SU-DHL-6 (cell line): ENCODE measurements around the gene RPS19.

Experiments
- H2AFZ ChIP-seq: fragments of 200-600 bp; sonication (generic); 2 replicates; pipeline ENCODE4 v1.6.1; 2014; ENCODE audit warnings: low read depth, mild to moderate bottlenecking, moderate library complexity, mixed read lengths, antibody characterized with exemption, low read length; ENCODE audit not compliant: severe bottlenecking
- H3F3A ChIP-seq: fragments of 200-600 bp; shearing (Covaris generic); 2 replicates; pipeline ENCODE4 v1.6.0; 2016; ENCODE audit warnings: antibody characterized with exemption, mild to moderate bottlenecking; ENCODE audit not compliant: insufficient read depth
- H3K27ac ChIP-seq: fragments of 200-600 bp; sonication (generic); 2 replicates; pipeline ENCODE4 v1.5.1; 2016; ENCODE audit warnings: low read depth, mild to moderate bottlenecking, low read length, moderate library complexity, mixed read lengths
- H3K27me3 ChIP-seq: fragments of 200-600 bp; sonication (generic), shearing (Covaris generic); 2 replicates; pipeline ENCODE4 v1.6.0; 2014; ENCODE audit warnings: mild to moderate bottlenecking, low read length
- H3K36me3 ChIP-seq: fragments of 200-600 bp; sonication (generic); 2 replicates; pipeline ENCODE4 v1.6.1; 2014; ENCODE audit warnings: mild to moderate bottlenecking, low read length, mixed read lengths
- H3K4me2 ChIP-seq: fragments of 300-600, 200-600 bp; shearing (Covaris generic), sonication (generic); 2 replicates; pipeline ENCODE4 v1.6.0; 2014; ENCODE audit warnings: low read length, low read depth, mild to moderate bottlenecking; ENCODE audit not compliant: poor library complexity, severe bottlenecking
- H3K4me3 ChIP-seq: fragments of 200-600 bp; sonication (generic); 2 replicates; pipeline ENCODE4 v1.5.1; 2014; ENCODE audit warnings: antibody characterized with exemption, low read length, mild to moderate bottlenecking, mixed read lengths; ENCODE audit not compliant: insufficient read depth, poor library complexity, severe bottlenecking
- H3K79me2 ChIP-seq: fragments of 200-600 bp; sonication (generic); 2 replicates; pipeline ENCODE4 v1.6.1; 2014; ENCODE audit warnings: mild to moderate bottlenecking, low read length, moderate library complexity; ENCODE audit not compliant: insufficient read depth
- H3K9ac ChIP-seq: fragments of 200-600 bp; sonication (generic); 2 replicates; pipeline ENCODE4 v1.7.0; 2014; ENCODE audit warnings: mild to moderate bottlenecking, low read length
- H3K9me2 ChIP-seq: fragments of 200-600 bp; sonication (generic); replicated peaks from 2 replicates; pipeline ENCODE4 v1.6.1; 2014; ENCODE audit warnings: low read length; ENCODE audit not compliant: insufficient read depth
- H3K9me3 ChIP-seq: fragments of 200-600 bp; sonication (generic); 2 replicates; pipeline ENCODE4 v1.6.1; 2014; ENCODE audit warnings: low read length, mixed read lengths; ENCODE audit not compliant: insufficient read depth
- H4K20me1 ChIP-seq: fragments of 200-600 bp; sonication (generic); 2 replicates; pipeline ENCODE4 v1.6.1; 2014; ENCODE audit warnings: low read depth, mild to moderate bottlenecking, antibody characterized with exemption, low read length, moderate library complexity, mixed read lengths
- EZH2phosphoT487 ChIP-seq: fragments of 200-600 bp; sonication (generic), shearing (Covaris generic); conservative IDR thresholded peaks from 2 replicates; pipeline ENCODE4 v1.6.1; 2018; ENCODE audit warnings: mild to moderate bottlenecking, antibody characterized with exemption, low read length, moderate library complexity, mixed read lengths
- TF ChIP-seq, protein P1 (sequence below): fragments of 200-600 bp; sonication (generic); IDR thresholded peaks from one replicate; pipeline ENCODE4 v1.5.1; 2017; ENCODE audit warnings: antibody characterized with exemption, mild to moderate bottlenecking, low read length, moderate library complexity; ENCODE audit not compliant: insufficient read depth, poor library complexity, severe bottlenecking

Gene RPS19

DNA sequence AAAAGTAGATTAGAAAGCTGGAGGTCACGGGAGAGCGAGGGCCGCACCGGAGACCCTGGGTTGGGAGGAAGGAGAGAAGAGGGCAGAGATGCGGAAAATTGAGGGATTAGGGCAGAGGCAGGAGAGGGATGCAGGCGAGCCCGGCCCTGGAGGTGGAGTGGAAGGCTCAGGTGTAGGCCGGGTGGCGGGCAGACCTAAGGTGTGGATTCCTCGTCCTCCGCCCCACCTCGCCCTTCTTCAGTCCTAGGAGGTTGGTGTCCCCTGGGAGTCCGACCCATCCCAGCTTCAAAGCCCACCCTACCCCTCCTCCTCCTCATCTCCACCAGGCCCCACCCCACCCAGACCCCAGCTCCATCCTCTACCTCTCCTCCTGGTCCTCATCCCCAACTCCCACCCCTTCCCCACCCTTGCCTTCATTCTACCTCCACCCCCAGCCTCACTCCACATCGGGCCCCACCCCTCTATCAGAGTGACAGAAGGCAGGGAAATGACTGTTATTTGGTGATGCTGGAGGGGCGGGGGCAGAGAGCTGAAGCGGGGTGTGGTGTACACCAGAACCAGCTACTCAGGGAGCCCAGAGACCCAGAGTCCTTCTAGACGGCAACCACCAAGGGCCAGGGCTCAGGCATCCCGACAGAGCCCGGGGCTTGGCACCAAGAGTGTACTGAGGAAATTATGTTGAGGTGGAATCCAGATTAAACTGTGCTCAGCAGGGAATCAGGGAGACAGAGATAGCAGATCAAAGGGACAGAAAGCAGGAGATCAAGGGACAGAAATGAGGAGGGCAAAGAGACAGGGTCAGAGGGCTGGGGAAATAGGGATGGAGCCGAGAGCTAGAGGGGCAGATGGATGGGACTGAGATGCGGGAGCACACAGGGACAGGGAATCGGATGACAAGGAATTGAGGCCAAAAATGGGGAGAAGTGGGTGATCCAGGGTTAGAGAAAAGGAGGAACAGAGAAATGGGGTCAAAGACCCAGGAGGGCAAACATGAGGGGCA lies 61.8 kb downstream of the RPS19 start:
- H3K27me3 ChIP-seq: no peaks in the 10 kb centered on the region
- peak overlapping the region; percentile 39 for H3K9ac ChIP-seq
- no peaks in the 10 kb centered on the region for H3K9me2 ChIP-seq
- no peaks in the 10 kb centered on the region for H3F3A ChIP-seq
- no peak overlapping the region for H2AFZ ChIP-seq
- H3K9me3 ChIP-seq: no peaks in the 10 kb centered on the region
- H4K20me1 ChIP-seq: no peaks in the 10 kb centered on the region
- no peaks in the 10 kb centered on the region for H3K36me3 ChIP-seq
- no peak for TF ChIP-seq EZH2phosphoT487
- TF ChIP-seq, protein P1, sequence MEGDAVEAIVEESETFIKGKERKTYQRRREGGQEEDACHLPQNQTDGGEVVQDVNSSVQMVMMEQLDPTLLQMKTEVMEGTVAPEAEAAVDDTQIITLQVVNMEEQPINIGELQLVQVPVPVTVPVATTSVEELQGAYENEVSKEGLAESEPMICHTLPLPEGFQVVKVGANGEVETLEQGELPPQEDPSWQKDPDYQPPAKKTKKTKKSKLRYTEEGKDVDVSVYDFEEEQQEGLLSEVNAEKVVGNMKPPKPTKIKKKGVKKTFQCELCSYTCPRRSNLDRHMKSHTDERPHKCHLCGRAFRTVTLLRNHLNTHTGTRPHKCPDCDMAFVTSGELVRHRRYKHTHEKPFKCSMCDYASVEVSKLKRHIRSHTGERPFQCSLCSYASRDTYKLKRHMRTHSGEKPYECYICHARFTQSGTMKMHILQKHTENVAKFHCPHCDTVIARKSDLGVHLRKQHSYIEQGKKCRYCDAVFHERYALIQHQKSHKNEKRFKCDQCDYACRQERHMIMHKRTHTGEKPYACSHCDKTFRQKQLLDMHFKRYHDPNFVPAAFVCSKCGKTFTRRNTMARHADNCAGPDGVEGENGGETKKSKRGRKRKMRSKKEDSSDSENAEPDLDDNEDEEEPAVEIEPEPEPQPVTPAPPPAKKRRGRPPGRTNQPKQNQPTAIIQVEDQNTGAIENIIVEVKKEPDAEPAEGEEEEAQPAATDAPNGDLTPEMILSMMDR: no peak
- peak overlapping the region; percentile 59 for H3K27ac ChIP-seq
- peaks cover 17% of the 10 kb centered on the region for H3K79me2 ChIP-seq
- H3K4me2 ChIP-seq: peak overlapping the region; percentile 31
- no peak overlapping the region for H3K4me3 ChIP-seq
